Measurements from ENCODE around the gene GPR12.

The GPR12 gene

GRCh38 chr13:26747706-26748105, 12.9 kb downstream of the GPR12 start:
- no peaks in the 10 kb centered on the region for H3K9me2 ChIP-seq (replicated peaks; ENCODE audit: control insufficient read depth, low read length)
- TF ChIP-seq CTCF (IDR thresholded peaks at IDR 0.05; ENCODE audit: low read depth, low read length, poor library complexity, severe bottlenecking) (no peak), EZH2phosphoT487 (IDR thresholded peaks at IDR 0.05; ENCODE audit: borderline replicate concordance, low read length) (no peak)
- H3K9me3 ChIP-seq (ENCODE audit: control insufficient read depth, insufficient read depth, low read length): no peaks in the 10 kb centered on the region
- H3K4me2 ChIP-seq (ENCODE audit: low read length): no peak overlapping the region
- peaks cover 5% of the 10 kb centered on the region; the same call in 1 of the 2 replicates for H3K27me3 ChIP-seq (ENCODE audit: control insufficient read depth, low read length)
- H3K79me2 ChIP-seq (ENCODE audit: control insufficient read depth, low read length): no peaks in the 10 kb centered on the region
- no peak overlapping the region for H3K27ac ChIP-seq (ENCODE audit: low read depth, low read length)
- H3F3A ChIP-seq (ENCODE audit: control insufficient read depth, insufficient read depth): no peaks in the 10 kb centered on the region
- H4K20me1 ChIP-seq (ENCODE audit: control insufficient read depth, insufficient read depth, low read depth, low read length): no peaks in the 10 kb centered on the region
- no peaks in the 10 kb centered on the region for H3K4me1 ChIP-seq (ENCODE audit: control insufficient read depth, low read length)
- H3K36me3 ChIP-seq (ENCODE audit: control insufficient read depth, low read length): no peaks in the 10 kb centered on the region
- H3K4me3 ChIP-seq (ENCODE audit: low read length): no peak overlapping the region

- no peaks in the 10 kb centered on the region for H3K9me2 ChIP-seq (replicated peaks; ENCODE audit: control insufficient read depth, low read length)
- H3K4me1 ChIP-seq (ENCODE audit: control insufficient read depth, low read length): no peaks in the 10 kb centered on the region
- H3K27me3 ChIP-seq (ENCODE audit: control insufficient read depth, low read length): no peaks in the 10 kb centered on the region
- no peak overlapping the region for H3K4me3 ChIP-seq (ENCODE audit: low read length)
- H4K20me1 ChIP-seq (ENCODE audit: control insufficient read depth, insufficient read depth, low read depth, low read length): no peaks in the 10 kb centered on the region
- TF ChIP-seq CTCF (IDR thresholded peaks at IDR 0.05; ENCODE audit: low read depth, low read length, poor library complexity, severe bottlenecking): no peak
- TF ChIP-seq EZH2phosphoT487 (IDR thresholded peaks at IDR 0.05; ENCODE audit: borderline replicate concordance, low read length): no peak
- no peaks in the 10 kb centered on the region for H3K36me3 ChIP-seq (ENCODE audit: control insufficient read depth, low read length)
- no peaks in the 10 kb centered on the region for H3F3A ChIP-seq (ENCODE audit: control insufficient read depth, insufficient read depth)
- no peak overlapping the region for H3K4me2 ChIP-seq (ENCODE audit: low read length)
- no peaks in the 10 kb centered on the region for H3K79me2 ChIP-seq (ENCODE audit: control insufficient read depth, low read length)
- no peaks in the 10 kb centered on the region; the same call in 1 of the 2 replicates for H3K9me3 ChIP-seq (ENCODE audit: control insufficient read depth, insufficient read depth, low read length)
- no peak overlapping the region for H3K27ac ChIP-seq (ENCODE audit: low read depth, low read length)
These were observed 16.6 kb downstream of the GPR12 start for GRCh38 chr13:26743971-26744370.

- Histone ChIP-seq H3K9me2 (replicated peaks; ENCODE audit: control insufficient read depth, low read length) (no peaks in the 10 kb centered on the region), H3K79me2 (ENCODE audit: control insufficient read depth, low read length) (no peaks in the 10 kb centered on the region), H3K4me2 (ENCODE audit: low read length) (no peak overlapping the region), H3F3A (ENCODE audit: control insufficient read depth, insufficient read depth) (no peaks in the 10 kb centered on the region), H3K27me3 (ENCODE audit: control insufficient read depth, low read length) (no peaks in the 10 kb centered on the region), H3K9me3 (ENCODE audit: control insufficient read depth, insufficient read depth, low read length) (no peaks in the 10 kb centered on the region; the same call in 1 of the 2 replicates), H3K27ac (ENCODE audit: low read depth, low read length) (no peak overlapping the region), H3K4me1 (ENCODE audit: control insufficient read depth, low read length) (no peaks in the 10 kb centered on the region), H3K36me3 (ENCODE audit: control insufficient read depth, low read length) (no peaks in the 10 kb centered on the region), H4K20me1 (ENCODE audit: control insufficient read depth, insufficient read depth, low read depth, low read length) (no peaks in the 10 kb centered on the region), H3K4me3 (ENCODE audit: low read length) (no peak overlapping the region)
- TF ChIP-seq EZH2phosphoT487 (IDR thresholded peaks at IDR 0.05; ENCODE audit: borderline replicate concordance, low read length): no peak
- no peak for TF ChIP-seq CTCF (IDR thresholded peaks at IDR 0.05; ENCODE audit: low read depth, low read length, poor library complexity, severe bottlenecking)
These were observed 17.8 kb downstream of the GPR12 start for GRCh38 chr13:26742691-26743358.

Data from DOHH2 (cell line).